Kidney (tissue), 14 donors: Measurements from ENCODE around the gene CIAO1. TPM values are rescaled to one million over a fixed set of nuclear protein-coding genes. Genes with fewer than 3 reads are reported as not detected.
"Not testable (repeated sequence)": the region's sequence is repeated elsewhere in the genome, so short reads cannot be mapped to it uniquely, and the experiment has no call there.

Experiments used
- DNase-seq, 5 donors: peaks; one replicate each; pipeline ENCODE4 v3.0.0-alpha.2; 2013 to 2020
- FAIRE-seq: peaks from 2 replicates; lab custom pipeline; 2012; peaks lifted over from hg19 to GRCh38; lab: Jason Lieb, UNC
- H3K27ac ChIP-seq, 2 donors: one replicate each; pipeline ENCODE4 v1.7.0; 2013; ENCODE audit warnings: low read depth in 2 of 2, low read length in 2 of 2, inconsistent platforms in 1 of 2
- H3K27me3 ChIP-seq: one replicate; pipeline ENCODE4 v1.7.1; 2013; ENCODE audit warnings: low read length, inconsistent platforms; ENCODE audit not compliant: control insufficient read depth, insufficient read depth
- H3K36me3 ChIP-seq, 3 donors: one replicate each; pipeline versions ENCODE4 v1.7.0 to v1.7.1; 2013; ENCODE audit warnings: low read length in 3 of 3, control low read depth in 1 of 3, inconsistent platforms in 1 of 3; ENCODE audit not compliant: insufficient read depth in 3 of 3, control insufficient read depth in 2 of 3
- H3K4me1 ChIP-seq, 3 donors: one replicate each; pipeline versions ENCODE4 v1.7.0 to v1.7.1; 2013; ENCODE audit warnings: low read length in 3 of 3, inconsistent platforms in 1 of 3, low read depth in 1 of 3; ENCODE audit not compliant: control insufficient read depth in 2 of 3, insufficient read depth in 2 of 3
- H3K4me3 ChIP-seq, 3 donors: one replicate each; pipeline versions ENCODE4 v1.7.0 to v1.8.1; 2013; ENCODE audit warnings: low read length in 3 of 3, control low read depth in 1 of 3, inconsistent platforms in 1 of 3
- H3K9ac ChIP-seq, 3 donors: one replicate each; pipeline versions ENCODE4 v1.7.0 to v1.7.1; 2013; ENCODE audit warnings: low read length in 3 of 3, control low read depth in 1 of 3, inconsistent platforms in 1 of 3
- H3K9me3 ChIP-seq, 3 donors: one replicate each; pipeline versions ENCODE4 v1.7.0 to v1.7.1; 2013; ENCODE audit warnings: low read length in 3 of 3, control low read depth in 1 of 3, inconsistent platforms in 1 of 3; ENCODE audit not compliant: control insufficient read depth in 2 of 3, insufficient read depth in 1 of 3
- intact Hi-C: fragments of 100-400 bp; cut with DNase I; formaldehyde crosslinking; loops from one replicate; pipeline ENCODE4 v1.11.1; 2022
- polyA plus RNA-seq: library from polyadenylated mRNA; stranded (reverse); fragments of 350-450 nt; fragmentation: Illumina TruSeq; extraction: RNeasy Lipid Tissue Mini Kit (QIAGEN cat#74804); gene quantifications from one replicate; pipeline ENCODE4 v1.2.3, GENCODE V29; 2014; ENCODE audit warnings: low read depth, low replicate concordance; ENCODE audit not compliant: insufficient read depth
- total RNA-seq: library from RNA; stranded (reverse); fragmentation: NEBNext Ultra II Directional; extraction: Animal tissue kit (Norgen Biotek cat#: 25700); gene quantifications from one replicate; pipeline ENCODE4 v1.2.1, GENCODE V29; 2021
- TF ChIP-seq, protein P1 (sequence below): IDR thresholded peaks from 3 replicates; pipeline ENCODE4 v1.5.1; 2012; ENCODE audit warnings: mild to moderate bottlenecking, moderate library complexity, borderline replicate concordance; ENCODE audit not compliant: insufficient read depth; ENCODE audit errors: extremely low read depth
- donor health status: control.
- donor health status: control.
- donor health status: control.
- donor health status: control.
- donor health status: control.
- donor health status: DM: yes; HTN: yes; CAD: no.
- donor health status: Normal renal cell carcinoma (clear cell type).

The CIAO1 gene
- total and polyA plus RNA-seq, 2 donors from 2014 or later, result 48.2 to 63.0 TPM

DNA sequence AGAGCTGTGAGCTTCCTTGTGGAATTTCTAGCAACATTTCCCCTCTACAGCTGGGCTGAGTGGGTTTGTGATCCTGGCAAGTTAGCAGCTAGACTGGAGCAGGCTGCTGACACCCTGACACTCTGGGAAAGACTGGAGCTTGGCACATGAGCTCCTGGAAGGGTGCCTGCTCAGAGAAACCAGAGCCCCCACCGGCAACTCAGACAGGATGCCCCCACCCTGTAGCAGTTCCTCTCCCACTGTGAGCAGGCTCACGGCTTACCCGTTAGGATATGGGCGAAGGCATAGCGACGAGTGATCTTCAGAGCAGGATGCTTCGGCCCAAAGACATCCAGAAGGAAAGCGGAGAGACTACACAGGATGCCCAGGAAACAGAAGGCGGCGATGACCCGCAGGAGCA, 11.5 kb upstream of the CIAO1 start:
- Histone ChIP-seq H3K9ac (no peak overlapping the region), H3K4me3 (no peak overlapping the region), H3K9me3 (no peaks in the 10 kb centered on the region), H3K27ac (peak overlapping the region in 1 of 2 donors; percentile 10), H3K27me3 (no peaks in the 10 kb centered on the region), H3K4me1 (peaks cover 3 to 53% (median 36%) of the 10 kb centered on the region in 3 donors), H3K36me3 (peaks cover 3 to 34% (median 29%) of the 10 kb centered on the region in 3 donors)
- intact Hi-C loops, result no loop called here
- DNase-seq, result peak in 1 of 5 donors; percentile 56
- FAIRE-seq, result no peak
- TF ChIP-seq, protein P1, sequence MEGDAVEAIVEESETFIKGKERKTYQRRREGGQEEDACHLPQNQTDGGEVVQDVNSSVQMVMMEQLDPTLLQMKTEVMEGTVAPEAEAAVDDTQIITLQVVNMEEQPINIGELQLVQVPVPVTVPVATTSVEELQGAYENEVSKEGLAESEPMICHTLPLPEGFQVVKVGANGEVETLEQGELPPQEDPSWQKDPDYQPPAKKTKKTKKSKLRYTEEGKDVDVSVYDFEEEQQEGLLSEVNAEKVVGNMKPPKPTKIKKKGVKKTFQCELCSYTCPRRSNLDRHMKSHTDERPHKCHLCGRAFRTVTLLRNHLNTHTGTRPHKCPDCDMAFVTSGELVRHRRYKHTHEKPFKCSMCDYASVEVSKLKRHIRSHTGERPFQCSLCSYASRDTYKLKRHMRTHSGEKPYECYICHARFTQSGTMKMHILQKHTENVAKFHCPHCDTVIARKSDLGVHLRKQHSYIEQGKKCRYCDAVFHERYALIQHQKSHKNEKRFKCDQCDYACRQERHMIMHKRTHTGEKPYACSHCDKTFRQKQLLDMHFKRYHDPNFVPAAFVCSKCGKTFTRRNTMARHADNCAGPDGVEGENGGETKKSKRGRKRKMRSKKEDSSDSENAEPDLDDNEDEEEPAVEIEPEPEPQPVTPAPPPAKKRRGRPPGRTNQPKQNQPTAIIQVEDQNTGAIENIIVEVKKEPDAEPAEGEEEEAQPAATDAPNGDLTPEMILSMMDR, result no peak

- TF ChIP-seq, protein P1, result no peak
- Histone ChIP-seq H3K9ac (no peak overlapping the region), H3K4me3 (no peak overlapping the region), H3K27me3 (no peaks in the 10 kb centered on the region), H3K27ac (peak overlapping the region in 1 of 2 donors; percentile 40), H3K4me1 (peaks cover 3 to 64% (median 52%) of the 10 kb centered on the region in 3 donors), H3K36me3 (peaks cover 3 to 32% (median 31%) of the 10 kb centered on the region in 3 donors), H3K9me3 (no peaks in the 10 kb centered on the region)
- FAIRE-seq (no peak), DNase-seq (peak in 1 of 5 donors; percentile 16)
- intact Hi-C loops, result no loop called here
These were observed 9.4 kb upstream of the CIAO1 start for GRCh38 chr2:96256611-96257113.

- Histone ChIP-seq H3K9ac (peak overlapping the region in 2 of 3 donors; percentile 4 to 29), H3K36me3 (peaks cover 3 to 32% (median 25%) of the 10 kb centered on the region in 3 donors), H3K4me1 (peaks cover 0 to 55% (median 51%) of the 10 kb centered on the region in 3 donors), H3K27ac (peak overlapping the region; percentile 68 to 93)
- intact Hi-C loops, H3K9me3 ChIP-seq, H3K4me3 ChIP-seq, DNase-seq, FAIRE-seq, H3K27me3 ChIP-seq: not testable (repeated sequence)
These were observed 8.3 kb upstream of the CIAO1 start for GRCh38 chr2:96257744-96258143.

GRCh38 chr2:96258166-96259022, 7.6 kb upstream of the CIAO1 start:
- DNase-seq (peak in 2 of 5 donors; percentile 52 to 58), FAIRE-seq (no peak)
- H3K4me1 ChIP-seq, result peaks cover 0 to 53% (median 51%) of the 10 kb centered on the region in 3 donors
- H3K27me3 ChIP-seq, result no peaks in the 10 kb centered on the region
- H3K27ac ChIP-seq, result peak overlapping the region; percentile 68 to 93
- H3K9me3 ChIP-seq, result no peaks in the 10 kb centered on the region
- no peak overlapping the region for H3K4me3 ChIP-seq
- TF ChIP-seq, protein P1, result no peak
- intact Hi-C loops, result no loop called here
- peaks cover 3 to 29% (median 23%) of the 10 kb centered on the region in 3 donors for H3K36me3 ChIP-seq
- H3K9ac ChIP-seq, result peak overlapping the region in 2 of 3 donors; percentile 4 to 52
